Skeletal muscle satellite cell (primary cell): ENCODE measurements around the gene SIAH3.

Experiments used
- H3K27me3 ChIP-seq: 2 replicates; pipeline ENCODE4 v1.7.0; 2013; ENCODE audit warnings: low read length; ENCODE audit not compliant: control insufficient read depth, insufficient read depth
- H3K36me3 ChIP-seq: 2 replicates; pipeline ENCODE4 v1.7.0; 2013; ENCODE audit warnings: mild to moderate bottlenecking, control low read depth, low read length; ENCODE audit not compliant: insufficient read depth
- H3K4me1 ChIP-seq: 2 replicates; pipeline ENCODE4 v1.7.0; 2013; ENCODE audit warnings: low read length; ENCODE audit not compliant: control insufficient read depth, insufficient read depth
- H3K4me2 ChIP-seq: 2 replicates; pipeline ENCODE4 v1.7.0; 2013; ENCODE audit warnings: mild to moderate bottlenecking, low read length
- H3K4me3 ChIP-seq: 2 replicates; pipeline ENCODE4 v1.7.0; 2013; ENCODE audit warnings: low read length
- H3K9ac ChIP-seq: 2 replicates; pipeline ENCODE4 v1.7.0; 2013; ENCODE audit warnings: mild to moderate bottlenecking, low read depth, low read length, moderate library complexity
- H3K9me3 ChIP-seq: replicated peaks from 2 replicates; pipeline ENCODE4 v1.7.0; 2013; ENCODE audit warnings: mild to moderate bottlenecking, control low read depth, low read length

Gene SIAH3

DNA sequence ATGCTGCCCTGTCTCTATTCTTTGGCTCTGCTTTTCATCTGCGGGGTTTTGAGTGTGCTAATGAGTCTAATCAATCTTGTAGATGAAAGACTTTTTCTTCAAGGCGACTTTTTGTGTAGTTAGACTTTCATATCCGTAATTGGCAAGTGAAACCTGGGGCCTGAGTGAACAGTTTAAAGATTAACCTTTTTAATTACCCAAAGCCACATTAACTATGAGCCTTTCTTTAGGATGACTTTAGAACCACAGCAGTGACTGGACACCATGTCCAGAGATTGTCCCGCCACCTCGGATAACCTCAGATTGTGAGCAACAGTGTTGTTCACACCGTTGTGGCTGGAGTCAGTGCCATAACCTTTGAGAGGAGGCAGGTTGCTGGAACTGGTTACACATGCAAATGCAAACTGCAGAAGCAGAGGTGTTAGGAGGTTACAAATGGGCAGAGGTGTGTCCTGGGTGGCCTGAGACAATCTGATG, 58.7 kb downstream of the SIAH3 start:
- no peaks in the 10 kb centered on the region for H3K9me3 ChIP-seq
- no peaks in the 10 kb centered on the region for H3K4me1 ChIP-seq
- no peaks in the 10 kb centered on the region for H3K36me3 ChIP-seq
- no peak overlapping the region for H3K9ac ChIP-seq
- peaks cover 28% of the 10 kb centered on the region for H3K27me3 ChIP-seq
- H3K4me3 ChIP-seq, result no peak overlapping the region
- no peak overlapping the region for H3K4me2 ChIP-seq

DNA sequence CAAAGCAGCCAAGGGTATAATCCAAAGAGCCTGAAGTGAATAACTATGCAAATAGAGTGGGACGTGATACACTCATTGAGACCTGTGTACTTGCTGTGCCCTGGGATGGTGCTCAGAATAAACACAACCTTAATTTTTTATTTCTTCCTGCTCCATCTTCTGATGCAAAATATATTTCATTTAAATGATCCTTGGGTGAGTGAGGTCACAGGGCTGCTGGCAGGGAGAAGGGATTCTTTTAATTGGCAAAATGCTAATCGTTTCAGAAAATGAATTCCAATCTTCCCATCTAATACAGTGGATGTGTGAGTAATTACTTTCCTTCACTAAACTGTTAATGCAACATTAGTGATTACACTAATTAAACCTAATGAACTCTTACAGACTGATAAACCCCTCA, 63.5 kb downstream of the SIAH3 start:
- H3K9ac ChIP-seq, result no peak overlapping the region
- H3K4me2 ChIP-seq, result no peak overlapping the region
- no peaks in the 10 kb centered on the region for H3K9me3 ChIP-seq
- peaks cover 23% of the 10 kb centered on the region for H3K27me3 ChIP-seq
- H3K4me3 ChIP-seq, result no peak overlapping the region
- no peaks in the 10 kb centered on the region for H3K4me1 ChIP-seq
- no peaks in the 10 kb centered on the region for H3K36me3 ChIP-seq

- Histone ChIP-seq H3K9ac (no peak overlapping the region), H3K4me2 (no peak overlapping the region)
Measured at GRCh38 chr13:45787346-45787745, 64.2 kb downstream of the SIAH3 start.

DNA sequence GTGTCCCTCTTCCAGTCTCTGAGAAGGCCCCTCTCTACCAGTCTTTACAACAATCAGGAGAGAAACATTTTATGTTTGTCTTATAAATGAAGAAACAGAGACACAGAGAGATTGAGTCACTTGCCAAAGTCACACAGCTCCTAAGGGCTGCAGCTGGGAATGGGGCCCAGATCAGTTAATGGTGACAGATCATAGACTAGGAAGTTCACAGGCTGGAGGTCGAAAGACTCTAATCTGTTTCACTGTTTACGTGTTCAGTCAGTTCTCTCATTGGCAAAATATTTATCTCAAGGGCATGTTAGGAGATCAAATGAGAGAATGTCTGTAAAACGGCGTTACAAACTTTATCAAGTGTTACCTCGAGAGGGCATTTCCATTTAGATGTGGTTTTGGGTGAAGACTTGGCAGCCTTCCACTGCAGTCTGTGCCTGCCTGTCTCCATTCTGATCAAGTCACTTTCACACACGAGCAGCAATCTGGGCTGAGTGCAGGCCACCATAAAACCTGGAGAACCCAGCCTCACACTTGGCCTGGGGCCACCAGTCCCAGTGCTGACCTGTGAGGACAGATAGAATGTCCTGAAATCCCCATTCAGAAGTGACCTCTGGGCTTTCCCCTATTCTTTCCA, 65.1 kb downstream of the SIAH3 start:
- Histone ChIP-seq H3K36me3 (no peaks in the 10 kb centered on the region), H3K27me3 (peaks cover 30% of the 10 kb centered on the region), H3K9ac (no peak overlapping the region), H3K4me3 (no peak overlapping the region), H3K4me2 (no peak overlapping the region), H3K4me1 (peaks cover 5% of the 10 kb centered on the region), H3K9me3 (no peaks in the 10 kb centered on the region)

More at GRCh38 chr13:45787346-45787745, 64.2 kb downstream of the SIAH3 start:
- Histone ChIP-seq H3K36me3 (no peaks in the 10 kb centered on the region), H3K4me3 (no peak overlapping the region), H3K4me1 (no peaks in the 10 kb centered on the region), H3K9me3 (no peaks in the 10 kb centered on the region), H3K27me3 (peaks cover 27% of the 10 kb centered on the region)

DNA sequence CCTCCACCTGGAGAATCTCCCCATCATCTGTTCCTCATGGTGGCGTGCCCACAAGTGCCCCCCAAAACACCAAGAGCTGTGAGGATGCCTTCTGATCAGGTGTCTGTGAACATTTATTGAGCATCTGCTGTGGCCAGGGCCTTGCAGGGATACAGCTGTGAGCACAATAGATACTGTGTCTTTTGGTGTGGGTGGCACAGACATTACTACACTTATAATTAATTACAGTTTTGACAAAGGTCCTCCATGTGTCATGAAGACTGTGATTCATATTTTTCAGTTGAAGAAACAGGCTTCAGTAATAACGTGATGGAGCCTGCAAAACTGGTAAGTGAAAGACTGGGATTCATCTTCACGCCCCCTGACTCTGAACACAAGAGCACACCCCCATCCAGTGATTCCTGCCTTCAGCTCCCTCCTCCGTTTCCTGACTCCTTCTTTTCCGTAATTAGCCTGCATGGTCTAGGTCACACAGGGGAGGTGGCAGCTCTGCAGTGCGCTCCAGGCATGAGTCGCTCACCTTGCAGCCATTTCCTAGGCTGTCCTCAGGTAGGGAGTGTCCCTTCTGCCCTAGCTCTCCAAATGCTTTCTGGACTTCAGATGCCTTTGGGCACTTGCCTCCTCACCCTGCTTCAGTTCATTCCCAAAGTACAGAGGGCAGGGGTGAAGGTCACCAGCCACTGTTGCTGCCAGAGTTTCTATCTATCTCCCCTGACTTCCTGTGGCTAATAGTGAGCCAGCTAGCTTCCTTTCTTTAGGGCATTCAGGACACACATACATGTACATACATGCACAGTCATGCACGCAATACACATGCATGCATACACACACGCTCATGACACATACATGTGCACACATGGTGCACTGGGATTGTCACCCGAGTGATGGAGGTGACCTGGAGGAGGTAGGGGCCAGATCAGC, 66.5 kb downstream of the SIAH3 start:
- Histone ChIP-seq H3K4me1 (peaks cover 8% of the 10 kb centered on the region), H3K4me3 (no peak overlapping the region), H3K9me3 (no peaks in the 10 kb centered on the region)

DNA sequence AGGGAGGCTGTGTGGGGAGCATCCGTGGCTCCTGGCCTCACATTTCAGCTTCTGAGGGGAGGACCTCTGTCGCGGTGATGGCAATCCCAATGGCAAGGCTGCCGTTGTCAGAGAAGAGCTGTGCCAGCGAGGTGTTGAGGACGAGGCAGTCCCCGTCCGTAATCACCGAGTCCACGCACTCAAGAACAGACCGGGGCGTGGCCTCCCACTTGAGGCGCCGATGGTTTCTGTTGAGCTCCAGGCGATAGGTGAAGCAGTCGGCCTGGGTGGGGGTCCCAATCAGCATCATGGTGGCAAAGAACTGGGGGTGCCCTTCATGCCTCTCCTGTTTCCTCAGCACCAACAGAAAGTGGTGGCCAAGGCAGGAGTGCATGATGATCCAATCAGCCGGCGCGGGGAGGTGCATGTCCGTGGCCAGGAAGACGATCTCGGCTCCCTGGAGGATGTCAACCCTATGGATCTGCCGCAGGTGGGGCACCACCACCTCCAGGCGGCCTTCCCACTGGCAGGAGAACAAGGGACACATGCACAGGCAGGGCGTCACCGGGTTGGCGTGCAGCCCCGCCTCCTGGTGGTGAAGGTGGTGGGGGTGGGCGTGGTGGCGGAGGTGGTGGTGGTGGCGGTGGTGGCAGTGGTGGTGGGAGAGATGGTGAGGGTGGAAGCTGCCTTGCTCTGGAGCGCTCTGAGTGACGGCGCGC, 68.1 kb downstream of the SIAH3 start:
- no peaks in the 10 kb centered on the region for H3K36me3 ChIP-seq
- no peaks in the 10 kb centered on the region for H3K9me3 ChIP-seq
- H3K9ac ChIP-seq, result no peak overlapping the region
- no peak overlapping the region for H3K4me2 ChIP-seq
- H3K27me3 ChIP-seq, result peaks cover 24% of the 10 kb centered on the region
- H3K4me3 ChIP-seq, result no peak overlapping the region
- peaks cover 8% of the 10 kb centered on the region for H3K4me1 ChIP-seq

More for the DNA sequence above, 66.5 kb downstream of the SIAH3 start:
- H3K27me3 ChIP-seq, result peaks cover 30% of the 10 kb centered on the region
- H3K4me2 ChIP-seq, result no peak overlapping the region
- no peaks in the 10 kb centered on the region for H3K36me3 ChIP-seq
- H3K9ac ChIP-seq, result no peak overlapping the region

DNA sequence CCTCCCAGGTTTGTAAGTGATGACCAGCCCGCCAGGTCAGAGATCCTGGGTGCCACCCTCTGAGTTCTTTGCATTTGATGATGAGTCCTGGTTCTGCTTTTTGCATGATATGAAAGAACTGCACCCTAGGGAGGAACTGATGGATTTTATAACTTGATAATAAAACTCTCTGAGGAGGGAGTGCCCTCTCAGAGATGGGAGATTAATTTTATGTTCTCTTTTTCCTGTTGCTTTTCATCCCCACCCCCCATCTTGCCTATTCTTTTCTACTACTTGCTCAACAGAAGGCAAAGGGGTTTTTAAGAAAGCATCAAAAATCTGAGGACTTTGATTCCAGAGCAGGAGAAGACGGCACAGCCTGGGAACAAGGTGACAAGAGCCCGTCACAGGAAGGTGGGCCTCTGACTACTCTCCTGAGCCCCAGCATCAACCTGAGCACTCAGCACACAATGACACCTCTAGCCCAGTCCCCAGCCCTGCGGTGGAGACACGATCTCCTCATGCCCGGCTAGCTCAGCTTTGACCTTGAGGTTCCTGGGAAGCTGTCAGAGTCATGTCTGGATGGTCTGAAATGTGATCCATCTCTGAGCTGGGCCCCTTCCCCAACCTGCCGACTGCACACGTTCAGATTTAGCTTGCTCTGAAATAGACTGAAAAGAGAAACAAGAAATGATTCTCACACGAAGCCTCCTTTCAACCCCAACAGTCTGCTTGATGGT, 69.1 kb downstream of the SIAH3 start:
- Histone ChIP-seq H3K9ac (no peak overlapping the region), H3K9me3 (no peaks in the 10 kb centered on the region), H3K4me2 (no peak overlapping the region), H3K27me3 (peaks cover 19% of the 10 kb centered on the region), H3K4me3 (no peak overlapping the region), H3K4me1 (peaks cover 8% of the 10 kb centered on the region), H3K36me3 (no peaks in the 10 kb centered on the region)

GRCh38 chr13:45781553-45782326, 69.8 kb downstream of the SIAH3 start:
- Histone ChIP-seq H3K9me3 (no peaks in the 10 kb centered on the region), H3K9ac (no peak overlapping the region), H3K27me3 (peaks cover 22% of the 10 kb centered on the region), H3K4me1 (peaks cover 8% of the 10 kb centered on the region), H3K4me3 (no peak overlapping the region), H3K36me3 (no peaks in the 10 kb centered on the region), H3K4me2 (no peak overlapping the region)

GRCh38 chr13:45779901-45780300, 71.7 kb downstream of the SIAH3 start:
- no peak overlapping the region for H3K4me2 ChIP-seq
- H3K9ac ChIP-seq, result no peak overlapping the region
- peaks cover 29% of the 10 kb centered on the region for H3K27me3 ChIP-seq
- H3K4me3 ChIP-seq, result no peak overlapping the region
- no peaks in the 10 kb centered on the region for H3K9me3 ChIP-seq
- peaks cover 8% of the 10 kb centered on the region for H3K4me1 ChIP-seq
- H3K36me3 ChIP-seq, result no peaks in the 10 kb centered on the region

DNA sequence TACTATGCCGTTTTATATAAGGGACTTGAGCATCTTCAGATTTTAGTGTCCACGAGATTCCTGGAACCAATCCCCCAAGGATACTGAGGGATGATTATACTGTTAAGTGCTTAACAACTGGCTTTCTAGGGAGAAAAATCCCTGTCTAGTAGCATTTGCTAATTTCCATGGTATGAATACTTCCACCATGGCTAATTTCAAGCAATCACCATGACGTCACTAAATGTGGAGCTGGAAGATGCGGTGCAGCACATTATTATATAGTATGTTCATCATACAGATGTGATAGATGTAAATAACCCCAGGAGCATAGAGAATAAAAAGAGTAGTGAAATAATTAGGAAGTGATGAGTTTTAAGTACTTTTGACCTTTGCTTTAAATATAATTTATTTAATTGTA, 72.7 kb downstream of the SIAH3 start:
- Histone ChIP-seq H3K4me1 (peaks cover 8% of the 10 kb centered on the region), H3K9me3 (no peaks in the 10 kb centered on the region), H3K4me3 (no peak overlapping the region), H3K9ac (no peak overlapping the region), H3K27me3 (peaks cover 32% of the 10 kb centered on the region), H3K4me2 (no peak overlapping the region), H3K36me3 (no peaks in the 10 kb centered on the region)
